GM20431 (cell line): Measurements from ENCODE around the gene MGAT4B.

Source experiments
- in situ Hi-C: fragments of 300-500 bp; cut with MseI, MboI; formaldehyde crosslinking; loops from one replicate; pipeline ENCODE4 v1.15.0; 2020; ENCODE audit warnings: low sequenced_read_pairs; ENCODE audit not compliant: unreplicated experiment

MGAT4B gene

DNA sequence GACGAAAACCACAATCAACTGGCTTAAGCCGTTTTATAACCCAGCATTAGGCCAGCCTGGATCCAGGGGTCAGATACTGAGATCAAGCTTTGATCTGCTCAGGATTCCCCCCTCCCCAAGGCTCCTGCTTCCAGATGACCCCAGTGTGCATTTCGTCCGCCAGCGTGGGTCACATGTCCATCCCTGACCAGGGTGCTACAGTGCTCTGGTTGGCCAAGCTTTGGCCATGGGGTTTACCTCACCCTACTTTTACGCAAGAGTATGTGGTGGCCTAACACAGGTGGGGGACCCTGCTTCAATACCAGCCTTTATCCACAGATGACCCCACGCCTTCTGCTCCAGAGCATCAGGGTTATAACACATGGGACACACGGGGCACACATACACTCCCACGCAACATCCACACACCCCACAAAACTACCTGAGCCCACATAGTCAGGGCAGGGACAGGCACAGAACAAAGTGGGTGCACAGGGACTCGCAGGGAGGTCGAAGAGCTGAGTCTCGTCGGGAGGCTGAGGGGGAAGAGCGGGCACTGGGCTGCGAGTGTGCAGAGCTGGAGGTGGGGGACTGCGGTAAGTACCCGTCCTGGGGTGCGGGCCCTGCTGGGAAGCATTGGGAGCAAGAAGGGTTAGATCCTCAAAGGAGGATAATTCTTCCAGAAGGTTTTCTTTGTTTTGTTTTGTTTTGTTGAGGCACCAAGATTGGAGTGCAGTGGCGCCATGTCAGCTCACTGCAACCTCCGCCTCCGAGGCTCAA is 9.0 kb upstream of the MGAT4B start:
- in situ Hi-C loops, result no loop called here

DNA sequence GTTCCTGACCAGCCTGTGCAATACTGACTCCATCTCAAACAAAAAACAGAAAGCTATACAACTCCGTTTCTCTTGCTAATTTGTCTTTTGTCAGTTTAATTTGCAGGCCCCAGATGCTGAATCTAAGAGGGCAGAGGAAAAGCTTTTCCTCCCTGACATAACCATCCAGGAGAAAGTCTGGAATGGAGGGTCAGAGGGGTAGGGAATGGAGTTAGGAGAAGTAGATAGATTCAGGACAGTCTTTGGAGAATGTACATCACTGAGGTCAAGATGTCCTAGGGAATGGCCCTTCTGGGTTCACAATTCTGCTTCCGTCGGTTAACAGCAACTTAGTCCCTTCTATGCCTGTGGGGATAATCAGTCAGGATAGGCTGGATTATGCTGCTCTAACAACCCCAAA is 7.4 kb upstream of the MGAT4B start:
- in situ Hi-C loops, result no loop called here

DNA sequence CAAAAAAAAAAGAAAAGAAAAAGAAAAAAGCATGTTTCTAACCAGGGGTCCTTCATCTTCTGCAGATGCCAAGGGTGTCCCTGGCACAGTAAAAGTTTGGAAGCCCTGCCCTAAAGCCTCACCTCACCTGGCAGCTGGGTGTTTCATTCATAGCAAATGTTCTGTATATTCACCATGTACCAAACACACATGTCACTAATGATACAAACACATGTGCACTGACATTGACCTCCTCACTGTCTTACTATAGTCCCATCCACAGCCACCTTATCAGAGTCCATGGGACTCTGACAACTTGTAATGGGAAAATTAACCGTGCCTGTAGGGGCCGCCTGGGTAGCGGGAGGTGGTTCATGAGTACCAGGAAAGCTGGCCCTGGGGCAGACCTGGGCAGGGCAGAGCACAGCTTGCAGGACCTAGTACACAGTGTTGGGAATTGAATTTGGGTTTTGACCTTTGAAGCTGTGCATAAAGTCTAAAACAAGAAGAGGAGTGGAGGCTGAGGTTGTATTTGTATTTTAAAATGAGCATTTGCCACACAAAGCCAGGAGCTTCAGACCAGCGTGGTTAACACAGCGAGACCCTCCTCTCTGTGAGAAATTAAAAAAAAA is 6.4 kb upstream of the MGAT4B start:
- in situ Hi-C loops, result no loop called here

DNA sequence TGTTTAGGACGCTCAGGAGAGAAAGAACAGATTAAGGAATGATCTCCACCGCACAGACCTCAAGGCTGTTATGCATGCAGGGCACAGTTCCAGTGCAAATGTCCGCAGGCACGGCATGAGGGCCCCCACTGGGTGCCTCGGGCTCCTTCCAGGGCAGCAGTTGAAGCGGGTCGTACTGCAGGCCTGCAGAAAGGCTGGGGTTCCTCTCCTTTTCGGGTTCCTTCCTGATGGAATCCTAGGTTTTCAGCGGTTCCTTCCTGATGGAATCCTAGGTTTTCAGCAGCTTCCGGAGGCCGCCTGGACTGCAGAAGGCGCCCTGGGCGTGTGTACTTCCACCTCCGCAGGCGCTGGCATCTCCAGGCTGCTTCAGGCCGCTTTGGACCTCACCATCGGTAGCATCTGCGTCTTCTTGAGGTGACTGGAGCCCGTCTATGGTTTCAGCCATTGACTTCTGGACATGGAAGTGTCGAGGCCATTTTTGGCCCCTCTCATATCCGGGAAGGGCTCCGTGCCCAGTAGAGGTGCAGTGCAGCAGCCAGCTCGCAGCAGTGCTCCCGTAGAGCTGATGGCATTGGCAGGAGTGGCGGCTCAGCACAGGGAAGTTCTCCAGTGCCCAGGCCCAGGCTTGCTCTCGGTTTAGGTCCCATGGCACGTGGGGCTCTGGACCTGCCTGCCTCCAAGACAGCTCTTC is 5.6 kb upstream of the MGAT4B start:
- in situ Hi-C loops, result no loop called here

DNA sequence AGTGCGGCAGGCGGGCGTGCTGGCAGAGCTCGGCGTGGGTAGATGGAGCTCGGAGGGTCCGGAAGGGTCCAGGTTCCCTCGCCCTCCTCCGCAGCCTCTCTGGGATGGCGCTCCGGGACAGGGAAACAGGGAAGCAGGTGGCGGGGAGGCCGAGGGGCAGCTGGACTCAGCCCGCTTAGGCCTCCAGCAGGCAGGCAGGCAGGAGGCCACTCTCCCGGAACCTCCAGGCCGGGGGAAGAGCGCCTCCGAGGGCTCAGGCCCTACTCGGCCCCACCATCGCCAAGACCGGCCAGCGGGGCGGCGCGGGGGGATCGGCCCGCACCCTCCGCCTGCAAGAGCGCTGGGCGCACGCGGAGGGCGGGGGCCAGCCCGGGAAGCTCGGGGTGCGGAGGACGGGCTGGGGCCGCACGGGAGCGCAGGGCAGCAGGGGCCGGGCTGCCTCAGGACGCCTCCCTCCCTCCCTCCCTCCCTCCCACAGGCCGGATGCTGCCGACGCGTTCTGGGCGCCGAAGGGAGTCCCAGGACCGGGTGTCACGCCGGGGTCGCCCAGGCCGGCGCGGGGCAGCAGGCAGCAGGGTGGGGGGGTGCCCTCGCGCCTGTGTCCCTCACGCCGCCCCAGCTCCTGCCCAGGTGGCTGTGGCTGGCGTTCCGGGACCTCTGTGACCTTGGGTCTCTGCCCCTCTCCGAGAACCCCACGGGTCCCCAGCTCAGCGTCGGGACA is 977 bp downstream of the MGAT4B start:
- in situ Hi-C loops, result no loop called here

DNA sequence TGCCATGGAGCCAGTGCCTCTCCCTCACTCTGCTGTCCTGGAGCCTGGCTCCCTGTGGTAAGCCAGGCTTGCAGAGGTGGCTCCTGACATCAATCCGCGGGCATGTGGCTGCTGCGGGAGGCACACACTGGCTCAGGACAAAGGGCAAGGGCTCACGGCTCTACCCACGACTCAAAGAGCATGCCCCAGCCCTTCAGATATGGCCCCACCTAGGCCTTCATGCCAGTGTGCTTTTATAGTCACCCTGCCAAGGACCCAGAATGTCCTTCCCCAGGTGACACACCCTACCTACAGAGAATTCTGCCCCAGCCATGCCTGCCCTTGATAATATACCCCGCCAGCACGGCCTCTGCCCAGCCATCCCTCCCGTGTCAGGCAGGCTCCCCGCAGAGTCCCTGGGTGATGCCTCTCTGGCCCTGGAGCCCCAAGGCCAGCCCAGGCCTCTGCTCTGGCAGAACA is 1.6 kb downstream of the MGAT4B start:
- in situ Hi-C loops, result no loop called here

DNA sequence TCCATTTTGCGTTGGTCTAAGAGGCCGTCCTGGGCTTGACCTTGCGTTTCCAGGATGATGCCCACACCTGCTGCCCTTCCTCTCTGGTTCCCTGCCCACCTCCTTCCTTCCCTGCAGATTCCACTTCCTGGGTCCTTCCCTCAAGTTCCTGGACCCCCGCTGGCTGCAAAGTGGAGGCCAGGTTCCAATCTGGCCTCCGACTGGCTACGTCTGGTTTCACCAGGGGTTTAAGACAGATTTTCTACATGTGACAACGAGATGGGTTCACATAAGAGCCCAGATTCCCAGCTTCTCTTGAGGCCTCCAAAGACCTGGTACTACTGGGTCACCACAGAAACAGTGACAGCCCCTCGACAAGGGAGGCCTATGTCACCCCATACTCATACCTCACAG is 2.1 kb downstream of the MGAT4B start:
- in situ Hi-C loops, result no loop called here

DNA sequence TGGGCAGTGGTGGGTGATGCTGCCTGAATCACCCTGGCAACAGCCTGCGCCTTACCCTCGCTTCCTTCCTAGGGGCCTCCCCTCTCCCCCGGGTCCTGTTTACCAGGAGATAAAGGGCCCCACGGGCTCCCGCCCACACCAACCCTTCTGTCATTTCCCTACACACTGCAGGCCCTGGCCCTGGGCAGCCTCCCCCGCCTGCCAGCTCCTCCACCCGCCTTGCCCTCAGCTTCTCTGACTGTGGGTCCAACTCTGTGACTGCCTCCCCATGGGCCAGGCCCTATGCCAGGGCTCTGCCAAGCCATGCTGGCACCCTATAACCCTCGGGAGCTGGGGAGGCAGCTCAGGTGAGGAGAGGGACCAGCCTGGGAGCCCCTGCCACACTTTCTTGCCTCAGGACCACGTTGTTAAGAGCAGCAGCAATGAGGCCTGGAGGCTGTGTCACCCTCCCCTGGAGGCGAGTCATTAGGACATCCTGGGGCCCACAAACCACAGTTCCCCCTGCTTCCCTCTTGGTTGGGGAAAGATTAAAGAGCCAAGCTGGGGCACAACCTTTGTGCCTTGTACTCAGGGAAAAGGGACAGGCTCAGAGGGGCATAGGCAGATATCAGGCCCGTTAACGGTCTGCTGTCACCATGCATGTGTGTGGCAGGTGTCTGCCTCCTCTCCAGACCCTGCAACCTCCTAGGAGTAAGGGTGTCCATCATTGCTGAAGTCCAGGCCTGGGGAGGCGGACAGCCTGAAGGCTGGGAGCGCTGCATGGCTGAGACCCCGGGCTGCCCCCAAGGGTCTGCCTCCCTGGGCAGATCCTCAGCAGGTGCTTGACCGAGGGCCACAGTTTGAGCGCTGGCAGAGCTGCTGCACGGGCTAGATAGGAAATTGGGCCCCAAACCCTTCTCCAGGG is 2.8 kb downstream of the MGAT4B start:
- in situ Hi-C loops, result no loop called here

DNA sequence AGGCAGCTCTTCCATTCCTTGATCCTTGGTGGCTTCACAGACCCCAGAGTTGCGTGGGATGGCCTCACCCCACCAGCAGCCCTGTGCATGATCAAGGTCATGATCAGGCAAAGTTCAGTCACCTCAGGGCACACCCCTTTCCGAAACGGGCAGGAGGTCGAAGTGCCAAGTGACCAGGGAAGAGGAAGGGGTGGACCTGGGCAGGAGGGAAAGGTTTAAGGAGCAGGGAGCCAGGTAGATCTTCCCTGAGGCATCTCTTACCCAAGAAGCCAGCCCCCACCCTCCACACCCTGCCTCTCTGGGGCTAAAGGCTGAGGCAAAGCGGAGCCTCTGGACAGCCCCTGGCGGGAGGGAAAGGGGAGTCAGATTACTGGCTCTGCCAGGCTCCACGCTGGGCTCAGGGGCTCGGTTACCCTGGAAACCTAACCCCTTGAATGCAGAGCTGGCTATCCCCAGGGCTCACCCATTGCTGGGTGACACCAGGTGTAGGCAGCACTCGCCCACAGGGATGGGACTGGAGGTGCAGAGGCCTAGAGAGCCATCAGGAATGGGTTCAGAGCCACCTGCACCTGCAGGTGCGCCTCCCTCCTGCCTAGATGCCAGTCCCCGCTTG is 3.6 kb downstream of the MGAT4B start:
- in situ Hi-C loops, result no loop called here

DNA sequence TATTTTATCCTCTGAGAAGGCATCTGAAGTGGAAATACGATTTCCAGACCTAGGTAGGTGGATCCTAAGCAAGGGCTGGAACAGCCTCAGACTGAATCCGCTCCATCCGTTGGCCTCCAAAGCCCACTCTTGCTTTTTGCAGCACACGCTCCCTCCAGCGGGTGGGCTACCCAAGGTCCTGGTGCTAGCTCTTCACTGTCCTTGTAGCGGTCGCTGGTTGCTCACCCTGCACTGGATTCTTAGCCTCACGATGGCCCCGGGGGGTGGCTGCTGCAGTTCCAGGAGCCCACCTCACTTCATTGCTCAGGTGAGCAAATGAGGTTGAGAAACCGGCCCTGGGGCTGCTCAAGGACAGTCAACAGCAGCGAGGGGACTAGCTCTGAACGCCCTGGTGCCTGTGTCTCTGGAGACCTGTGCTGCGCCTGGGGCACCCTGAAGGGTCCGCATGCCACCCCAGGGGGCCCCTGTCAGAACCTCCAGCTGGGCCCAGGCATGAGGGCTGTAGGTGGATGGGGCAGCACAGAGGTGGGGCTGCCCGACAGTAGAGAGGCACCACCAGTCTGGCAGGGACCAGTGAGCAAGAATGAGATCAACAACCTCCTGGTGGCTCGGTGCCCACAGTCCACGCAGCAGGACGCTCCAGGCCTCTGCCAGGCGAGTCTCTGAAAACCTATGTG is 4.3 kb downstream of the MGAT4B start:
- in situ Hi-C loops, result no loop called here

DNA sequence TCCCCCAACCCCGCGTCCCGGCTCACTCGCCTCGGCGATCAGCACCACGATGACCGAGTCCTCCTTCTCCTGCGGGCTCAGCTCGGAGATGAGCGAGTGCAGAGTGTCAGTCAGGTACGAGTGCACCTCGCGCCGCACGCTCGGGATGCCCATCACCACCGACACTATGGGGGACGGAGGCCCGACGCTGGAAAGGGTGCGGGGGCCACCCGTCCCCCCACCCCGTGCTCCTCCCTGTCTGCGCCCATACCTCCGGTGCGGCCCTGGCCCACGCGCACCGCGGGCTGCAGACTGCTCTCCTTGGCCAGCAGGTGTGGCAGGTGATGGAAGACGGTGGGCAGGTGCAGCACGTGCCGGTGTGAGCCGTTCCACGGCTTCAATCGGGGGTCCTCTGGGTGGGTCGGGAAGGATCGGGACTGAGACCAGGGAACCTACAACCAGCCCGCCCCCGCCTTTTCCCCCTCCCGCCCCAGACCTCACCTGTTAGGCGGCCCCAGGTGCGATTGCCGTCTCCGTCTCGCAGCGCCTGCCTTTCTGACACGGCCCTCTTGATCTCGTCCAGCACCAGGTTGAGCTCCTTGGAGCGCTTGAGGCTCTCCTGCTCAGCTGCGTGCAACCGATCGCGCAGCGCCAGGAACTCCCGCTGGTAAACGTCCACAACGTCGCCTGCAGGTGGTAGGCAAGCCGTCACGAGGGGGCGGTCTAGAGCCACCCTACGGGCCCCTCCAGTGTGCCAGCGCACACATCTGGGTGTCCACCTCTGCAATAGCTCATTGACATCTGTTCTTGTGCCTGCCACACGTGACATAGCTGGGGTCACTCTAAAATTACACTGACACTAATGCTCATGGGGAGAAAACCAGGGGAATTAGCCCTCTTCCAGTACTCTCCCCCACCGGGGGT is 5.1 kb downstream of the MGAT4B start:
- in situ Hi-C loops, result no loop called here

DNA sequence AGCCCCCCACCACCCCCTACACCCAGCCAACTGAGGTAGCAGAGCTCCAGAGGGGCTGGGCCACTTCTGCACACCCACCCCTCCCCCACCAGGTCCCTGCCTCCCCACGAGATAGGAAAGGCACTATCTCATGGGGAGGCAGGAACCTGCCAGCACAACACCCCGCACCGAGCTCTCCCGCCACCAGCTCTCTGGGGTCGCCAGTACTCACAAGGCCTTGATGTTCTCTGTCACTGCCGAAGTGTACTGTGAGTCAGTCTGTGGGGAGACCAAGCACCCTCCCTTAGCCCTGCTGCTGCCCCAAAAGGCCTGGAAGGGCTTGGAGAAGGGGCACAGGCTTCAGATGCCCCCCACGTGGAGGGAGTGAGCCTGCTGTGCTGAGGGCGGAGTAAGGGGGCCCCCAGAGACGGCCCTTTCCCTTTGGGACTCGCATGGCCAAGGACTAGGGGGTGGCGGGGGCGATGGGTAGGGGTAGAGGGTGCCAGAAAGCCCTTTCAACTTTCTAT is 5.9 kb downstream of the MGAT4B start:
- in situ Hi-C loops, result no loop called here

DNA sequence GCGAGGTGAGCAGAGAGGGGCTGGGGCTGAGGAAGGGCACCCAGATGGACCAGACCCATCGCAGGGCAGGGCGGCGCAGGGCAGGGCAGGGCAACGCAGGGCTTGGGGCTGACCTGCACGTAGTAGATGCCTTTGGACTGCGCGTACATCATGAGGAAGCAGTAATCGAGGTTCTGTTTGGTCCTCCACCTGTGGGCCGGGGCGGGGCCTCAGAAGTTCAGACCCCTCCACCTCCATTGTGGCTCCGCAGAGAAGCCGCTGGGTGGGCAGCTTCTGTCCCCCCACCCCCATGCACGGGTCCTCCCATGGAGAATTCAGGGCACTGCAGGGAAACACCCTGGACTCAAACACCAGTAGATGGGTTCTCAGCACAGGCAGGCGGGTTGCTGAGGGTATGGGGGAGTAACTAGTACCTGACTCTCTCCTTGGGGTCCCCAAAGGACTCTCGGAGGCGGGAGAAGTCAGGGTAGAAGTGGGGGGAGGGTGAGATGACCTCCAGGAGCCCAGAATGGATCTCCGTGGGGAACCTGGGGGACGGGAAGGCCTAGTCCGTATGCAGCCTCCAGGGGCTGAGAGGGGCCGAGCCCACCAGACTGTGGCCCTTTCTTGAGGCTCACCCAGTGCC is 6.5 kb downstream of the MGAT4B start:
- in situ Hi-C loops, result no loop called here

DNA sequence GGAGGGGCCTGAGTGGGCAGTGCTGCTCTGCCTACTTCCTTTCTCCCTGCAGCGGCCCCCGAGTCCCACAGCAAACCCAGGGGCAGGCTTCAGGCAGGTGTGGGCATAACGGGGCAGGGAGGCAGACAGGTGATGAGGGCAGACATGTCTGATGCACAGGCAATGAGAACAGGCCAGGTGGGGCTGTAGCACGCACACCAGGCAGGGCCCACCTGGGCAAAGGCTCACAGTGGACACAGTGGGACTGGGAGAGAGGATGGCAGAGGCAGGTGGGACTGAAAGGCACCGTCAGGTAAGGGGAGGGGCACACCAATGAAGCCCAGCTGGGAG is 7.1 kb downstream of the MGAT4B start:
- in situ Hi-C loops, result no loop called here

DNA sequence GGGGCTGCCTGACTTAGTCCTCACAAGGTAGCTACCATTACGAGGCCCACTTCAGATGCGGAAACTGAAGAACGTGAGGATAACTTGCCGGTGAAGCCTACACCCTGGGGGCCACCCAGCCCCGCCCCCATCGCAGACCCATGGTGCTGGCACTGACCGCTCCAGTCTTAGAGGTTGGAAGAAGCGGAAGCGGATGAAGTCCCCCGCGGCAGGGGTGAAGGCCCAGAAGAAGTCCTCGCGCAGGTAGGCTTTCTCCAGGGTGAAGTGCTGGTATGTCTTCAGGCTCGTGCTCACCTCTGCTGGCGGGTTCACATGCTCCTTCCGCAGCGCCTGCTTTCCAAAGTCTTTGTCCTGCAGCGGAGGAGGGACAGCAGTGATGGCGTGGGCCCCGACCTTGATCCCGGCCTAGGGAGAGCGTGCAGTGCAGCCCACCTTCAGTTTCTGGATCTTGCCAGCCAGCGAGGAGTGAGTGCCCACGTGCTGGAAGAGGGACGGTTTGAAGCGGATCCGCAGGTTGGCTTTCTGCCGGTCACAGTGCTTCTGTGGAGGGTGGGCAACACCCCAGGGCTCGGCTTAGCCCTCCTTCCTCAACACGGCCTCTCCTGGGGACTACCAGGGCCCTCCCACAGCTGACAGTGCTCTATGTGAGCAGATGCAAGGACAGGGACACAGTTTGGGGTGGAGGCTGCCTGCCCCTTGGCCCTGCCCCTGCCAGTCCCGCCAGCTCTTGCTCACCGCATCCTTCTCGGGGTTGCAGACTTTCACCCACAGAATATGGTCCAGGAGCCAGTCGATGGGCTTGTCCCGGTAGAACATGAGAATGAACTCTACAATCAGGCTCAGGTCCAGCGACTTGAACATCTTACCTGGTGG is 7.7 kb downstream of the MGAT4B start:
- in situ Hi-C loops, result no loop called here

DNA sequence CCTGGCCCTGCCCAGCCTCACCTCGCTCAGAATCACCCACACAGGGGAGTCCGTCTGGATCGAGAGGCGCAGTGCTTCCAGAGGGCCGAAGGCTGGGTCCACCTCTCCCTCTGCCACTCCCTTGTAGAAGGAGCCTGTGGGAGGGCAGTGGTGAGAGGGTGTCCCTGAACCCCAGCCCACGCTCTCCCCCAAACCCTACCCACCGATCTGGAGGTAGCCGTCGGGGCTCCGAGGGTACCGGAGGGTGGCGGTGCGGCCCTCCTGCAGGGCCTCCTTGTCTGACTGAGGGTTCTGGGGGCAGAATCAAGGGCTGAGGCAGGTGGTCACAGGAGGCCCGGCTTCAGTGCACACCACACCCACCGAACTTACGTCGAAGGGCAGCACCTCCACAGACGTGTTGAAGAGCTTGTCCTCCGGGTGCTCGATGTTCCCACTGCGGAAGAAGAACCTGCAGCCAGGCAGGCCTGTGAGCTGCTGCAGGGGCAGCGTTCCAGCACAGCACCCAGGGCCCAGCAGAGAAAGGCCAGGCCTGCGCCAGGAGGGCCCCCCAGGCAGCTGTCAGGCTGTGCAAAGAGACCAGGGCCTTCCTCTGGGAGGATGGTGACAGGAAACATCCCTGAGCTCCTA is 8.4 kb downstream of the MGAT4B start:
- in situ Hi-C loops, result no loop called here
